ENCODE measurements around the gene NKD2.

GRCh38 chr5:1012313-1012841 lies 3.8 kb downstream of the NKD2 start:
- no peak for TF ChIP-seq CTCF (IDR thresholded peaks at IDR 0.05; ENCODE audit: low read depth, low read length)
- TF ChIP-seq MAX (IDR thresholded peaks at IDR 0.05; ENCODE audit: low read depth, low read length), result no peak
- no peak for TF ChIP-seq MYC (IDR thresholded peaks at IDR 0.05; ENCODE audit: low read depth, low read length)
- no peak for TF ChIP-seq POLR2A (IDR thresholded peaks at IDR 0.05; ENCODE audit: extremely low read depth, insufficient read length)

All from NB4 (cell line).